Endothelial cell of umbilical vein (primary cell): ENCODE data around the gene DCLK2.

ENCODE experiments used
- FOS ChIP-seq: IDR thresholded peaks from 2 replicates; pipeline ENCODE4 v1.6.1; 2011; ENCODE audit warnings: mild to moderate bottlenecking, low read length, moderate library complexity, borderline replicate concordance; ENCODE audit not compliant: insufficient read depth
- MYC ChIP-seq: IDR thresholded peaks from one replicate; pipeline ENCODE4 v1.6.1; 2011; ENCODE audit warnings: mild to moderate bottlenecking, low read depth, low read length
- POLR2A ChIP-seq: IDR thresholded peaks from 2 replicates; pipeline ENCODE4 v1.6.1; 2012; ENCODE audit warnings: low read depth, mild to moderate bottlenecking, control low read depth, low read length
- TF ChIP-seq, protein P1 (sequence below), 2 donors: IDR thresholded peaks; 1 replicate in 1 of 2; 2 replicates in 1 of 2; pipeline ENCODE4 v1.5.1; 2011; ENCODE audit warnings: low read length in 2 of 2, mild to moderate bottlenecking in 2 of 2, moderate library complexity in 2 of 2, control low read depth in 1 of 2, inconsistent platforms in 1 of 2, low read depth in 1 of 2; ENCODE audit not compliant: insufficient read depth in 1 of 2; ENCODE audit errors: extremely low read depth in 1 of 2
- TF ChIP-seq, protein P2 (sequence below): IDR thresholded peaks from 2 replicates; pipeline ENCODE4 v1.6.1; 2011; ENCODE audit not compliant: insufficient read depth, insufficient read length

DNA sequence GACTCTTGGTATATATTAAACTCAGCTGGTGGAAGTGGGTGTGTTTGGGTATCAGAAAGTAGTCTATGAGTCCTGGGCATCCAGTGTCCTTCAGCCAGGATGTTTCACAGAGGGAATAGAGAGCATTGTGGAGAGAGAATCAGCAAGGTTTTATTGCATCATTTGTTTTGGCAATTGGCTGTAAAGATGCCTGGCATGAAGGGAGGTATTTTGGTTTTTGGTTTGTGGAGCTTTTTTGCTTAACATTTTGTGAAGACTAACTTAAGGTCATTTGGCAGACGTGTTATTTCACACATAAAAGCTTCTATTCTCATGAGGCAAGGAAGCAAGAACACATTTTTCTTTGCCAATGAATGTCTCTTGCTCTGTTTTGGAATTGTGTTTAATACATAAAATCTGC, 71.1 kb downstream of the DCLK2 start:
- TF ChIP-seq, protein P1, sequence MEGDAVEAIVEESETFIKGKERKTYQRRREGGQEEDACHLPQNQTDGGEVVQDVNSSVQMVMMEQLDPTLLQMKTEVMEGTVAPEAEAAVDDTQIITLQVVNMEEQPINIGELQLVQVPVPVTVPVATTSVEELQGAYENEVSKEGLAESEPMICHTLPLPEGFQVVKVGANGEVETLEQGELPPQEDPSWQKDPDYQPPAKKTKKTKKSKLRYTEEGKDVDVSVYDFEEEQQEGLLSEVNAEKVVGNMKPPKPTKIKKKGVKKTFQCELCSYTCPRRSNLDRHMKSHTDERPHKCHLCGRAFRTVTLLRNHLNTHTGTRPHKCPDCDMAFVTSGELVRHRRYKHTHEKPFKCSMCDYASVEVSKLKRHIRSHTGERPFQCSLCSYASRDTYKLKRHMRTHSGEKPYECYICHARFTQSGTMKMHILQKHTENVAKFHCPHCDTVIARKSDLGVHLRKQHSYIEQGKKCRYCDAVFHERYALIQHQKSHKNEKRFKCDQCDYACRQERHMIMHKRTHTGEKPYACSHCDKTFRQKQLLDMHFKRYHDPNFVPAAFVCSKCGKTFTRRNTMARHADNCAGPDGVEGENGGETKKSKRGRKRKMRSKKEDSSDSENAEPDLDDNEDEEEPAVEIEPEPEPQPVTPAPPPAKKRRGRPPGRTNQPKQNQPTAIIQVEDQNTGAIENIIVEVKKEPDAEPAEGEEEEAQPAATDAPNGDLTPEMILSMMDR (IDR thresholded peaks at IDR 0.05; ENCODE audit: extremely low read depth in 1 of 2, insufficient read depth in 1 of 2, low read depth in 1 of 2, low read length in 2 of 2), result no peak
- TF ChIP-seq POLR2A (no peak), MYC (no peak), FOS (no peak)
- TF ChIP-seq, protein P2, sequence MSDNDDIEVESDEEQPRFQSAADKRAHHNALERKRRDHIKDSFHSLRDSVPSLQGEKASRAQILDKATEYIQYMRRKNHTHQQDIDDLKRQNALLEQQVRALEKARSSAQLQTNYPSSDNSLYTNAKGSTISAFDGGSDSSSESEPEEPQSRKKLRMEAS, result no peak
